Kidney epithelial cell (primary cell): Measurements from ENCODE around the gene CEP295NL. TPM values are rescaled to one million over a fixed set of nuclear protein-coding genes. Genes with fewer than 3 reads are reported as not detected.

ENCODE experiments used
- DNase-seq: peaks from one replicate; pipeline ENCODE4 v3.0.0-alpha.2; 2010; ENCODE audit warnings: low read depth
- H3K27me3 ChIP-seq: 2 replicates; pipeline ENCODE4 v1.6.0; 2011; ENCODE audit warnings: low read length; ENCODE audit not compliant: control insufficient read depth, insufficient read depth
- H3K36me3 ChIP-seq: 2 replicates; pipeline ENCODE4 v1.5.1; 2011; ENCODE audit warnings: low read length; ENCODE audit not compliant: control insufficient read depth, insufficient read depth
- H3K4me3 ChIP-seq: 2 replicates; pipeline ENCODE4 v1.5.1; 2011; ENCODE audit warnings: low read depth, mild to moderate bottlenecking, control low read depth, low read length
- total RNA-seq: library from RNA; depleted of rRNA; stranded (reverse); fragments of >200 nt; gene quantifications from 2 replicates; pipeline ENCODE4 v1.2.3, GENCODE V29; 2015
- TF ChIP-seq, protein P1 (sequence below): IDR thresholded peaks from 2 replicates; pipeline ENCODE4 v1.5.1; 2011; ENCODE audit warnings: mild to moderate bottlenecking, moderate library complexity, low read length, control low read depth, inconsistent platforms; ENCODE audit not compliant: insufficient read depth, poor library complexity, severe bottlenecking

The CEP295NL gene
- total RNA-seq, 1 donor from 2014 or later: 0.63 TPM

DNA sequence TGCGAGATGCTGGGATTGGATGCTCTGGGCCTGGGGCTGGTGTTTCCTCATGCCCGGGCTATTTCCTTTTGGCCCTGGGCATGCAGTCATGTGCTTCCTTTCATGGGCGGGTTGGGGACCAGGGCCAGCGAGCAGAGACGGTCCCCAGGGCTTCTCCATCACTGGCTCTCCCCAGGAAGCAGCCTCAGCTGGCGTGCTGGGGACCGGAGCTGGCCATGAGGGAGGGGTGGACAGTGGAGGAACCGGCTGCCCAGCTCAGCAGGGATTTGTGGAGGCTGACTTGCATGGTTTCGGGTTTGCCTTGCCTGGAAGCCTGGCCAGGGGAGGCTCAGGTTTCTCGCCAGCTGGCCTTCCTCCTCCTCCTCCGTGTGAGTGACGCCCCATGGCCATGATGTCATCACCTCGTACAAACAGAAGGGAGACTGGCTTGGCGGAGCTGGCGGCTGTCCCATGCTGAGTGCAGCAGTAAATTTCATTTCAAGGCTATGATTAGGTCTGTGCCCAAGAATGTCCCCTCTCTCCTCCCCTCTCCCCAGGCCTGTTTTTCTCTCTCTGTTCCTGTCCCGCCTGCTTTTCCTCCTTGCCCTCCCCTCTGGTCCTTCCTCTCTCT is 31.1 kb upstream of the CEP295NL start:
- Histone ChIP-seq H3K27me3 (no peaks in the 10 kb centered on the region), H3K4me3 (no peak overlapping the region), H3K36me3 (no peaks in the 10 kb centered on the region)
- TF ChIP-seq, protein P1, sequence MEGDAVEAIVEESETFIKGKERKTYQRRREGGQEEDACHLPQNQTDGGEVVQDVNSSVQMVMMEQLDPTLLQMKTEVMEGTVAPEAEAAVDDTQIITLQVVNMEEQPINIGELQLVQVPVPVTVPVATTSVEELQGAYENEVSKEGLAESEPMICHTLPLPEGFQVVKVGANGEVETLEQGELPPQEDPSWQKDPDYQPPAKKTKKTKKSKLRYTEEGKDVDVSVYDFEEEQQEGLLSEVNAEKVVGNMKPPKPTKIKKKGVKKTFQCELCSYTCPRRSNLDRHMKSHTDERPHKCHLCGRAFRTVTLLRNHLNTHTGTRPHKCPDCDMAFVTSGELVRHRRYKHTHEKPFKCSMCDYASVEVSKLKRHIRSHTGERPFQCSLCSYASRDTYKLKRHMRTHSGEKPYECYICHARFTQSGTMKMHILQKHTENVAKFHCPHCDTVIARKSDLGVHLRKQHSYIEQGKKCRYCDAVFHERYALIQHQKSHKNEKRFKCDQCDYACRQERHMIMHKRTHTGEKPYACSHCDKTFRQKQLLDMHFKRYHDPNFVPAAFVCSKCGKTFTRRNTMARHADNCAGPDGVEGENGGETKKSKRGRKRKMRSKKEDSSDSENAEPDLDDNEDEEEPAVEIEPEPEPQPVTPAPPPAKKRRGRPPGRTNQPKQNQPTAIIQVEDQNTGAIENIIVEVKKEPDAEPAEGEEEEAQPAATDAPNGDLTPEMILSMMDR: no peak
- peak; percentile 85 for DNase-seq

DNA sequence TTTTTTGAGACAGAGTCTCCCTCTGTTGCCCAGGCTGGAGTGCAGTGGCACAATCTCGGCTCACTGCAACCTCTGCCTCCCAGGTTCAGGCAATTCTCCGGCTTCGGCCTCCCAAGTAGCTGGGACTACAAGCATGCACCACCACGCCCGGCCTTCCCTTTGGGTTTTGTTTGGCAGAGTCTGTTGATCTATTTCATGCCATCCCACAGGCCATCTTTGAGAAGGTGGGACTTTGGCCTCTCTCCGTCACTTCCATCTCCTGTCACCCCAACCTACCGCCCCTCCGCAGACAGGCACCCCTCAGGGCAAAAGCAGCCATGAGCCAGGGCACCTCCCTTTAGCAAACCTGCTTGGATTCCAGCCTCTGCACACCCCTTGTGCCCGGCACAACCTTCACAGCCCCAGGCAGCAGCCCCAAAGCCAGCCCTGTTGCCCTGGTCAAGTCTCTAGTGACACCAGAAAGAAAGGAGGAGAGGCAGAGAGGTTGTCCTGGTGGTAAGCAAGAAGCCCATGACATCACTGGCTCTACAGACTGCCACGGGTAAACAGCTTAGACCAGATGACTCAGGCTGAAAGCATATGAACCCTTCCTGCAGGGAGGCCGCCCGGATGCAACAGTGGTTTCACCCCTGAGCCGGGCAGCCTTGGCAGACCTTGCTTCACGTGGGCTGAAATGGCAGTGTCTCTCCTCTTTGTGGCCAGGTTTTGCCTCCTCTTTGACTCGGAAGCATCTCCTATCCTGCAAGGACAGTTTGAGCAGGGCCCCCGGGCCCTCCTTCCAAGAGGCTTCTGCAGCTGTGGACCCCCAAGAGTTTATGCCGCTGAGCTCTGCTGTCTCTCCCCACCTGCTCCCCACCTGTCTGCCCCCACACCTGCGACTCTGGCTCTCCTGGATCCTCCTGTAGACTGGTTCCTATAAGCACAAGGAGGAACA is 30.3 kb upstream of the CEP295NL start:
- Histone ChIP-seq H3K27me3 (no peaks in the 10 kb centered on the region), H3K36me3 (no peaks in the 10 kb centered on the region), H3K4me3 (no peak overlapping the region)
- TF ChIP-seq, protein P1: no peak
- peak; percentile 97 for DNase-seq

DNA sequence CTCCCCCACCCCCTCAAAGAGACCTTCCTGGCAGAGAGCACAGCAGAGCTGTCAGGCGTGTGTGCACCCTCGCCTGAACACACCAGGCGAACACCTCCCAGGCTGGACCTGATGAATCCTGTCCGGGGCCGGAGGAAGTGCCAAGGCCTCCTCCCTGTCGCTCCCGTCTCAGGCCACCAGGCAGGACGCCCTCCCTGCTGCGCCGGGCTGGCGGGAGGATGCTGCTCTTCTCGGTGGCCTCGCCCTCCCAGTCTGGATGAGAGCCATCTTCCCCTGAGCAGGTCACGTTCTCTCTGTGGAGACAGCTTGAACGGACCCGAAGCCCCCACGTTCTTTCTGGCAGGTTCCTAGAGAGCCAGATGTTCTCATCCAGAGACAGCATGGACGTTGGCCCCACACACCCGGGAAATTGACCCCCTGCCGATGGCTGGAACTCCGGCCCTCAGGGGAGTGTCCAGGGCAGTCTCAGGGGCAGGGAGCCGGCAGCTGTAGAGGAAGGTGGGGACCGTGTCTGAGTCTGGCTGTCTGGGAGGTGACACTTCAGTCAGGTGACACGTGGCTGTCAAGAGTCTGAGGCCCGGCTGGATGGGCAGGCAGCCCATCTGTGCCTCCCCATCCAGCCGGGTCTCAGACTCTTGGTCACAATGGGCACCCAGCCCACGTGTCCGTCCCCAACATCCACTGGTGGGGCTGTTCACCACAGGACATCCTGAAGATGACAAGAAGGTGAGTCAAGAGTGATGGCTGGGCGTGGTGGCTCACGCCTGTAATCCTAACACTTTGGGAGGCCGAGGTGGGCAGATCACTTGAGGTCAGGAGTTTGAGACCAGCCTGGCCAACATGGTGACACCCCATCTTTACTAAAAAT is 27.1 kb upstream of the CEP295NL start:
- Histone ChIP-seq H3K36me3 (no peaks in the 10 kb centered on the region), H3K27me3 (no peaks in the 10 kb centered on the region), H3K4me3 (no peak overlapping the region)
- TF ChIP-seq, protein P1: no peak
- DNase-seq: no peak

DNA sequence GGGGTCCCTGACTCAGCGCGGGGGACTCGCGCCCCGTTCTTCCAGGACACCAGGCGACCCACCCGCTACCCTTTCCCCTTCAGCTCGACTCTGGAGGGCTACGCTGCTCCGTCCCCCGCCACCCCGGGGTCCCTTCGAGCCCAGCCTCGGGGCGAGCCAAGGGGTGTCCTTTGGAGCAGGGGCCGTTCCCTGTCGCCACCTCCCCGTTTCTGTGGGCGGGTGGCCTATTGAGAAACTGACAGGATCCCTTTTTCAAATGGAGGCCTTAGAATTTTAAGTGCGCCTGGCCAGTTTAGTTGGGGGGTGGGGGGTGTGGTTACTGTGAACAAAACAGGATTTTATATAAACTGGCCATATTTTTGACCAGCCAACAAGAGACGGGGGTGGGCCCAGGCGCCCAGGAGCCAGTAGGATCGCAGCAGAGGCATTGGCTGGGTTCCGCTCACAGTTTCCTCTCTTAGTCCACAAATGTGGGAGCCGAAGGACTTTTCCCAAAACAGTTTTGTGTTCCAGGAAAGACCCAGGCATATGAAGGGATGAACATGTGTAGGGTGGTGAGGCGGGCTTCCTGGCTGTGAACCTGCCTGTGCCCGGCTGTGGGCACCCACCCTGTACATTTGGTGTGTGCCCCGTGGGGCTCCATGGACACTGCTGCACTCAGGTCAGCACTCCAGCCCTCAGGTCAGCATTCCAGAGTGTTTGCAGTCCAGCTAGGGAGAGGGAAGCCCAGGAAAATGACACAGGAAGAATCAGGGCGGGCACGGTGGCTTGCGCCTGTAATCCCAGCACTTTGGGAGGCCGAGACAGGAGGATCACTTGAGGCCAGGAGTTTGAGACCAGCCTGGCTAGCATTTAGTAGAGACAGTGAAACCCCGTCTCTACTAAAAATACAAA is 22.9 kb upstream of the CEP295NL start:
- Histone ChIP-seq H3K4me3 (peak overlapping the region; percentile 48), H3K36me3 (no peaks in the 10 kb centered on the region), H3K27me3 (no peaks in the 10 kb centered on the region)
- no peak for DNase-seq
- TF ChIP-seq, protein P1: no peak

DNA sequence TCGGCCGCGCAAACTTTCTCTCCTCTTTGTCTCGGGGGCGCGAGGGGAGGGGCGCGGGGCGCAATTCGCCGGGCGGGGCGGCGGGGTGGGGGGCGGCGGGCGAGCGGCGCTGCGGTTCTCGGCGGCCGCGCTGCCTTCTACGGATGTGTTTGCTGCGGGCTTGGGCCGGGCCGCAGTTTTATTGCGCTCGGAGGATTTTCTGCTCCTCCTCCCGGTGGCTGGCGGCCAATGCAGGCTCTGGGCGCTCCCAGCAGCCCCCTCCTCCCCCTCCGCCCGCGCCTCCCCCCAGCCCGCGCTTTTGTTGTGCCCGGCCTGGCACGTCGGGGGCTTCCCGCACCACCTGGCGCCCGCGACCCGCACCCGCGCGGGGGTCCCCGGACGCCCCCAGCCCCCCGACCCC is 22.2 kb upstream of the CEP295NL start, which contains the start of gene TIMP2:
TSS of gene TIMP2 (minus strand) at position 154 of the 400 bp plus-strand sequence. CDS start 299 bp downstream, outside the sequence.
- Histone ChIP-seq H3K4me3 (peak within 1 kb of the TSS; percentile 51), H3K36me3 (no peaks in the 10 kb centered on the region), H3K27me3 (no peaks in the 10 kb centered on the region)
- TF ChIP-seq, protein P1: peak; percentile 18
- no peak for DNase-seq
